Kidney capillary endothelial cell (primary cell): ENCODE measurements around the gene RNF44.
A peak's percentile ranks its signal among the peaks of the same experiment; 100 is the strongest.
"Not testable (repeated sequence)": the region's sequence is repeated elsewhere in the genome, so short reads cannot be mapped to it uniquely, and the experiment has no call there.

Experiments
- DNase-seq: peaks from one replicate; pipeline ENCODE4 v3.0.0-alpha.2; 2018; ENCODE audit warnings: low spot score

RNF44 gene

DNA sequence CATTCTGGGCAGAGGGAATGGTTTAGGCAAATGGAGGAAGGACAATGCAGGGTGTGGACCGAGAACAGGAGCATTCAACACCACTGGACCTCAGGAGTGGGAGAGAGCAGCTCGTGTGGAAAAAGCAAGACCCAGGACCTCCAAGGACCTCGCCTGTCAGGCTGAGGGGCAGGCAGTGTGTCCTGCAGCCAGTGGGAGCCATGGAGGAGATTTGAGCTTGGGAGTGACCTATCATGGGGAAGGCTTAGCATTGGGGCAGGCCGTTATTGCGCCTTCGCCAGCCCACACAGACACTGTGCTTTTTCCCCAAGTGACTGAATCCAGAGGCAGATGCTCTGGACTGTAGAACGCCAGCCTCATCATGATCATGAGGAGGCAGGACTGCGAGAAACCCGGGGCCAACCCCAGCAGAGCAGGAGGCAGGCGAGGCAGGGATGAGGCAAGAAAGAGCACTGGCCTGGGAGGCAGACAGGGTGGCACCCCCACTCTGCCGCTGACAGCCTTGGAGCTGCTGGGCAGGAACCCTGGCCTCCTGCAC, 15.2 kb upstream of the RNF44 start:
- no peak for DNase-seq

GRCh38 chr5:176550937-176551336, 13.7 kb upstream of the RNF44 start:
- not testable (repeated sequence) for DNase-seq

DNA sequence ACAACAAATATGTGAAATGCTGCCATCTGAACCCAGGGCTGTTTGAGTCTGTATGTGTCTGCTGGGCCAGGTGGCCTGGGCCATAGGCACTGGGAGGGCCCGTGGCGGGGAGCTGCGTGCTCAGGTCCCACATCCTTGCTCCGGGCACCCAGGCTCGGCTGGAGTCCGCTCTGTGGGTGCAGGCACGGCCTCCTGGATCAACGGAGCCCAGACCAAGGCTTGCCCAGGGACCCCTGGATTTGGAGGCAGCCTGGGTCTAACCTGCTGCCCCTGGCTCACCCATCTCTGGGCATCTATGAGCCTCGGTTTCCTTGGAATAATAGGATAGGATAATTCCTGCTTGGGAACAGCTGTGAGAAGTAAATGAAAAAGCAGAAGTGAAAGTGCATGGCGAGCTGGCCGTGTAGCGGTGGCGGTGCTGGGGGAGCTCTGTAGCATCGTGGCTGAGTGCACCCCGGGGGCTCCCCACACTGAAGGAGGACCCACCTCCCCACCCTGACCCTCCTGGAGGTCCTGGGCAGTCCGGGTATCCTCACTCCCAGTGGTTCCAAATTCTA, 13.2 kb upstream of the RNF44 start:
- DNase-seq = no peak

GRCh38 chr5:176549871-176550270, 12.7 kb upstream of the RNF44 start:
- DNase-seq = no peak

DNA sequence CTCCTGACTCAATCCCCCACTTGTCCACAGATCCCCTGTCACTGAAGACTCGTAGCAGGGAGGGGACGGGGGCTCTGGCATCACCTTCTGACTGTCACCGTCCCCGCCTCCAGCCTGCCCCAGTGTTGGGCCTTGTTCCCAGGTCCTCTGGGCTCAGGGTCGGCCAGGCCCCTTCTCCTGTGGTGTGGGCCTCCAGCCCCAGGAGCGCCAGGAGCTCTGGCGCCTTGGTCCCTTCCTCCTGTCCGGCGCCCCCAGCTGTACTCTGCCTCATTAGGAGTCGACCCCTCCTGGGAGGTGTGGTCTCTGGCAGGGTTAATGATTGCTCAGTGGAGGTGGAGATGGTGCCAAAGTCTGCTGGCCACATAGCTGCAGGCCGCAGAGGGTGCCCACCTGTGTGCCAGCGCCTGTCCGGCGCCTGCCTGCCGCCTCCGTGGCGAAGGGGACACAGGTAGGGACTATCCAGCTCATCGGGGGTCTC, 11.8 kb upstream of the RNF44 start, which contains the start of gene CDHR2:
Gene CDHR2 (plus strand): TSS at position 376 of the 478 bp plus-strand sequence. CDS start 16,011 bp downstream, outside the sequence.
- DNase-seq = no peak

GRCh38 chr5:176547802-176548201, 10.6 kb upstream of the RNF44 start:
- DNase-seq = no peak

DNA sequence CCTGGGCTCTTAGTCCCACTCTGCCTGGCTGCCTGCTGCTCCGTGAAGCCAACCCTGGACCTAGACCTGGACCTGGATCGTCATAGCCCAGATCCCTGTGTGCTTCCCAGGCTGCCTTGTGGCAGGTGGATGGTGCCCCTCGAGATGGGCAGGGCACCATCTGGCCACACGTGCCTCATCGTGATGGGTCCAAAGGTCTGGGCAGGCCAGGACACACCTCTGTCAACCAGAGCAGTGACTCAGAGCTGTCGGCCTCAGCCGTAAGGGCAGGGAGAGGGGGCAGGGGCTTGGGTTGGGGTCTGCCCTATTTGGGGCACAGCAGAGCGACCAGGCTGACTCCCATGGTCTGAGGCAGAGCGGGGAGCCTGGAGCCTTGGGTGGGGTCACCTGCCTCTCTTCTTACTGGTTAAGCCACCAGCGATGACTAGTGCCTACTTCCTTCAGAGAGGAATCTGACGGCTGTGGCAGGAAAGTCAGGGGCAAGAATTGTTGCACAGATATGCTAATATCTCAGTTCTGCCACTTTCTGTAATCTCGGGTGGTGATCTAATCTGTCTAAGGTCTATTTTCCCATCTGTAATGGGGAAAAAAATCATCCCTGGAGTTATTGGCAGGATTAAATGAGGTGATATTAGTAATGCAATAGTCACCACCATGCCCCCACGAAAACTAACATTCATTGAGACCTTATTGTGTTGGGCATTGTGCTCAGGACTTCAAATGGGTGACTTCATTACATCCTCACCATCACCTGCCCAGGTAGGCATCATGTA, 8.7 kb upstream of the RNF44 start:
- DNase-seq = no peak

GRCh38 chr5:176545388-176545736, 8.2 kb upstream of the RNF44 start:
- no peak for DNase-seq

DNA sequence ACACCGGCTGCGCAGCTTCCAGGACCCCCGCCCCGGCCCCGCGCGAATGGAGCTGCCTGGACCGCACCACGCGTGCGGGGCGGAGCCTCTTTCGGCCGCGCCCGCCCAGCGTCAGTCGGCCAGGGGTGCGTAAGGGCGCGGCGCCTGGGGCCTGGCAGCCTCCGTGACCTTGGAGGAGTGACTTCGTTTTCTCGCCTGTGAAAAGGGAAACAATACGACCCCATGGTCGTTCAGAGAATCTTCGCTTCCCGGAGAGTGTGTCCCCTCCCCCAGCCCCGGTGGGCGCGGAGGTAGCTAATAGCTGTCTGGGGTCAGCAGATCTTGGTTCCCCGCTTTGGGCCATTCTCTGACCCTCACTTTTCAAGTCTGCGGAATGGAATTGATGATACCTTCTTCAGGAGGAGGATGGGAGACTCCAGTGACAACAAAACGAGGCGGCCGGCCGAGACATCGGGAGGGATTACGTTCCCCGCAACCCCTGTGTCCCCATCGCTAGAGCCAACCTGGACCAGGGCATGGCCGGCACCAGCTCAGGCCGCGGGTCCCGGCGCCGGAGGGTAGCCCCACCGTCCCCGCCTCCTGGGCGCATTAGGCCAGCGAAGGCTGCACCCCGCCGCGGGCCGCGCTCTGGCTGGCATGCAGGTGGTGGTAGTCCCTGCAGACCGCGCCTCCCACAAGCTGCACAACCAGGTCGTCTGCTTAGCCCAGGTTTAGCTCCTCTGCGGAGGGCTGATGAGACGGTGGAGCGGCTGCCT, 6.4 kb upstream of the RNF44 start:
- no peak for DNase-seq

DNA sequence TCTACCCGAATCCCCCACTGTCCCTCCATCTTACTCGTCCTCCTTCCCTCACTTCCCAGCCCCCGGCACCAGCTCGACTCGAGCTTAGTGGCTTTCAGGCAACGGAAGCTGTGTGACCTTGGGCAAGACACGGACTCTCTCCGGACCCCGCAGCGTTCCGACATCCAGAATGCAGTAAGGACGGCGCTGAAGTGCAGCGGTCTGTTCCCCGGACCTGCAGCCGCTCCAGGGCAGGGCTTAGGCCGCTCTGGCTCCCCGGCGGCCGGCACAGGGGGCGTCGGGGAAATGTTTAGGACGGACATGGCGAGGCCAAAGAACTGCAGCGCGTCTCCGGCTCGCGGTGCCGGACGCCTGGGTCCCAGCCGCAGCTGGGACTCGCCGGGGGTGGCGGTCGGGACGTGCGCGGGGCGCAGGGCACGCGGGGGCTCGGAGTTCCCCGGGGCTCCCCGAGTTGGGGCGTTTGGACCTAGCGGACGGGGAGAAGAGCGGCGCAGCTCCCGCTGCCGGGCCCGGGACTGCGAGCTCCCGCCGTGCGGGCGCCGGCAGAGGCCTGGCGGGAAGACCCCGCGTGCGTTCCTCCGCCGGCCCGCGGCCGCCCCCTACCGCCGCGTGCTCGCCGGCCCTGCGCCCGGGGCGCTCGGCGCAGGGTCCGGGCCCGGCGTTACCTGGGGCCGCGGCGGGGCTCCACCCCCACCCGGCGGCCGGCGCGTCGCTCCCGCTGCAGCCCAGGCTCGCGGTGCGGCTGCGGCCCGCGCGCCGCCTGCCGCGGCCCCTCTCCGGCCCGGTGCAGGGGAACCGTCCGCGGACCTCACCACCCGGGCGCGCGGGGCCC, 5.6 kb upstream of the RNF44 start:
- no peak for DNase-seq

GRCh38 chr5:176542135-176542595, 5.0 kb upstream of the RNF44 start:
- no peak for DNase-seq

GRCh38 chr5:176541338-176542134, 4.3 kb upstream of the RNF44 start:
- DNase-seq = no peak

GRCh38 chr5:176540956-176541337, 3.7 kb upstream of the RNF44 start:
- DNase-seq = no peak

DNA sequence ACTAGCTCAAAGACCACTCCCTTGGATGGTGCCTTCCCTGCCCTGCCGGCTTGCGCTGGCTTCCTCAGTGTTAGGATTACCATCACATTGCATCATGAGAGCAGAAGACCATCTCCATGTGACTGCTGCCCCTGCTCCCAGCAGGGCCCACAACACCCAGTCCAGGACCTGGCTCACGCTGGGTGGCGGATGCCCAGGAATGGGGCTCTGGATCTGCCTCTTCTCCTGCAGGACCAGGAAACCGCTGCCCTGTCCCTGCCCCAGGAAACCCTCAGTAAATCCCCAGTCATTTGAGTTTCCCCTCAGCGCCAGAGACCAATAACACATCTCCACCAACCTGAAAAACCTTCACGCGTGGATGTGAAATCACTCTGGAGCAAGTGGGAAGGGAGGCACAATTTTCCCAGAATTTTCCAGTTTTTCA, 3.3 kb upstream of the RNF44 start:
- no peak for DNase-seq

DNA sequence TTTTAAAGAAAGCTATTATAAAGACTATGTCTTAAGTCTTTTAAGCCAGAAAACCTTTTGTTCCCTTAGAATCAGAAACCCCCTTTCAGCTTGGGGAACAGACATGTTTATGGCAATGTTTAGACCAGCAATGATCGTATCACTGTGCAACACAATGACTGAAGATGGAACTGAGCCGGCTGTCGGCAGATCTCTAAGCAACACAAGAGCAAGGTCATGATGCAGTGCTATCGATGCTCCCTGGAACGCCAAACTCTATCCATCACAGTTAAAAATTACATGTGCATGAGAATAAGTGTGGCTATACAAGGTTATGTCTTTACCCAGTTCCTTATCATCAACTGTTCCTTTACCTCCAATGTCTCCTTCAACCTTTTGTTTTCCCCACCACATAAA, 1.8 kb upstream of the RNF44 start:
- no peak for DNase-seq

DNA sequence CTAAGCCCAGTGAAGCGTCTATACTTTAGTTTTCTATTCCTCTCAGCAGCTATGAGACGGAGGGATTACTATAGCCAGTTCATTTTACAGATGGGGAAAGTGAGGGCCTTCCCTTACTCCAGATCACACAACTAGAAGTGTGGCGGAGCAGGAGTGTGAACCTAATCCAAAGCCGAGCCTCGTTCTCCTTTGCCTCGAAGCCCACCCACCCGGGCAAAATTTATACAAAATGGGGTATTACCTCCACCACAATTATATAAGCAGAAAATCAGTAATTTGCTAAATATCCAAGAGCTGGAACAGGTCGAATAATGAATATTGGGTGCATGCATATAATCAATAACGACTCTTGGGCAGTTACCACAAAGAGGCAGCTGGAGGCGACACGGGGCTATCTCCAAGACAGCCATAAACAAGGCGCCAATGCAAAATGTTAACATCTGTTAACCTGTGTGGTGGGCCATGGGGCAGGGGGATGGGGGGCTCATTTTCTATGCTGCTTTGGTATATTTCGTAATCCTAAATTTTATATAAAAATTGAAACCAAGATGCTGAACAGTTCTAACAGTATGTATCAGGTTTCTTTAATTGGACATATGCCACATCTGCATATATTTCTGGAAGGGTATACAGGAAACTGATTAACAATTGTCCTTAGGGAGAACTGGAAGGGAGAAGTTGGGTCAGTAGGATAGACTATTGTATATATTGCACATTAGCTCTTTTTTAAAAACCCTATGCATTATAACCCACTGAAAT, 1.2 kb upstream of the RNF44 start:
- no peak for DNase-seq

DNA sequence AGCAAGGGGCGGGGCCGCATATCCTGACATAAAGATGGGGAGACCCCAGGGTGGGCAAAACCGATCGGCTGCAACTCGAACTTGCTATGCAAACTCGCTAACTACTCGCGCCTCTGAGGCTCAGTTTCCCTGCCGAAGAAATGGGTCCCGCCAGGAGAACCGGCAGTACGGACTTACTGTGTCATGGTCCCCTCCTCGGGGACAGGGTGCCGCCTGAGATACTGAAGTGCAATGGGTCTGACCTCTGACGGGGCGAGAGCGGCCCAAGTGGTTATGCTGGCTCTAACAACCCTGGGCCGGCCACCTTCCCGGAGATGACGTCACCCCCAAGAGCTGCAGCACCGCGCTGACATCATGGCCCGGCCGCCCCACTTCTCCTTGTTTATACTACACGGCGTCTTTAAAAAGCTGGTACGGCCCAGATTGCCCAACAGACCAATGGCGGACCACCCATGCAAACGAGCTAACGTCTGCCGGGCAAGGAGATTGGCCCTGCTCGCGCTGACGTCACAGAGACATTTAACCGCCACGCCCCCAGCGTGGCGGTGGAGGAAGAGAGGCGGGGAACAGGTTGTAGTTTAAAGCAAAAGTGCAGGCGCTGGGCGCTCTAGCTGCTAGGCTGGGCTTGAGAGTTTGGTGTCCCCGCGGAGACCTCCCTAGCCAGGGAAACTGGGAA, 490 bp upstream of the RNF44 start:
- peak; percentile 99 for DNase-seq

DNA sequence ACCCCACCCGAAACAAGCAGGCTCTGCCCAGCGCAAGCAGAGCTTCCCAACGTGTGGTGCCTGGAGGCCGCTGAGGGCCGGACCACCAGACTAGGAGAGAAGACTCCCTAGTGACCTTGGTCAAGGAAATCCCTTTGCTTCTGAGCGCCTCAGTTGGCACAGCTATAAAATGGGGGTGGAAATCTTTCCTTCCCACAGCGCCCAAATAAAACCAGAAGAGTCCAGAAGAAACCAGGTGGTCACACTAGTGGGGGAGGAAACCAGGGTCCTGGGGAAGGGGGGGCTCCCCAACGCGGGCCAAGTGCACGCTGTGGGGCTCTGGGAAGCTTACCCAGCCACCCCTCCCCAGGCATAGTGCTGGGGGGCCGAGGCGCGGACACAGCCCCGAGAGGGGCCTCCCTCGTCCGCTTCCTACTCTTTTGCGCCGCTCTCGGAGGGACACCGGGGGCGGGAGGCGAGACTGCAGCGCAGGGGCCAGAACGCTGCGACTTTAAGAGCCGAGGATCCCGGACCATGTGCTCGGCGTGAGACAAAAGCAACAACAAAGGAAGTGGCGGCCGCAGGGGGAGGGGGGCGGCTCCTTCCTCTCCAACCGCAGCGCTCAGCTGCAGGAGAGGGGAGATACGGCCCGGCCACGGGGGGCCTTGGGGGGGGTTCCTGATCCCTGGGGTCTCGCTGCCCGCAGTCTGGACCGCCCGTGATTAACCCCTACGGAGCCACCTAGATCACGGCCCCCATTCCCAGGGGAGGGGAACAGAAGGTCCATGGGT, 885 bp downstream of the RNF44 start:
- no peak for DNase-seq

GRCh38 chr5:176535664-176536131, 1.5 kb downstream of the RNF44 start:
- no peak for DNase-seq
